COR-L47 (cell line): Measurements from ENCODE around the gene EFS.
"Not testable (repeated sequence)": the region's sequence is repeated elsewhere in the genome, so short reads cannot be mapped to it uniquely, and the experiment has no call there.

Experiments
- DNase-seq: peaks from one replicate; lab custom pipeline; 2025; lab: John Stamatoyannopoulos, UW

EFS gene

DNA sequence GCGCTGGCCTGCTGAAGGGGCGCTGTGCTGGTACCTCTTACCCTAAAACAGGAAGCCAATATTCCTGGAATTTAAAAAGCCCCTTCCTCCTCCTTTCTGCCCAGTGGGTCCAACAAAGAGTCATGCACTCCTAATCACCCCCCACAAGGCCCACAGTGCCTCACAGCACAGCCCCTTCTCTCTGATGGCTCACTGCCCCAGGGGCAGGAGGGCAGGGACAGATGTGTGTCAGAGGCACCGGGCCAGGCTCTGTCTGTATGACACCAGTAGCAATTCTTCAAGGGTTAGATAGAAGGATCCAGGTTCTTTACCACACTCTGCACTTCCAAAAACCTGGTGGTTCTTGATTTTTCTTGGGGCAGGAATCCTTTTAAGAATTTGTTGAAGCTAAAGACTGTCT, 34.2 kb upstream of the EFS start:
- DNase-seq, result no peak

DNA sequence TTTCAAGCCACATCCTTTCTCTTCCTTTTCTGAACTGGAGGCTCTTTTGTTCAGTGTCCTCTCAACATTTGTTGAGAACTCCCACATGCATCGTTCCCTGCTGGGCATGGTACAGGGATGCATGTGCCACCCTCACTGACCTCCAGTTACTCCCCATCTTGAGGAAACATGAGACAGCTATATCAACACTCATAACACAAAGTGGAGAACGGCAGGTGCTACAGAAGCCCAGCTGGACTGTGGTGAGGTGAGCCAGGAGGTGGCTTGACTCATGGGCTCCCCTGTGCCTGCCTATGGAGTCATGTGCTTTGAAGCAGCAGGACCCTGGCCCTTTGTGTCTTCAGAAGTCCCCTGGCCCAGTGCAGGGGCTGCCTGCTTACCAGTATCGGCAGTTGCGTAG, 33.4 kb upstream of the EFS start:
- DNase-seq, result no peak

DNA sequence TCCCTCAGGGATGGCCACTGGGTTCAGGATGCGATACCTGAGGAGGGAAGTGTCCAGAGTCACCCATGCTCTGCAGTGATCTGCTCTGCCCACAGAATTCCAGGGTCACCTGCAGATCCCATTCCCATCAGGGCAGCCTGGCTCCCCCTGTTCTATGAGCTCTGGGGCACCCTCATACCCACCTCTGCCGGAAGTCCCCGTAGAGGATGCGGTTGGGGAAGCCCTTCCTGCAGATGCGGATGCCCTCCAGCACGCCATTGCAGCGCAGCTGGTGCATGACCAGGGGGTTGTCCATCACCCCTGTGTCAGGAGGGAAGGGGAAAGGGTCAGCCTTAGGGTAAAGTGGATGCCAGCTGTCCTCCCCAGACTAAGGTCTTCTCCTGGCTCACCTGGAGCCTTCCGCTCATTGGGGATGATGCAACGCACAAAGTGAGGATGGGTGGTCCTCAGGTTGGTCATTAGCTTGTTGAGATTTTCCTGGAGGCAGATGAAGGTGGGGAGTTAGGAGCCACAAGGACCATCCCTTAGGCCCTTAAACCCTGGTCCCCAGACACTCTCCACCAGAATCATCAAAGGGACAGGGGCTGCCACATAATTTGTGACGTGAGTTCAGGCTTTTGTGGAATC, 31.9 kb upstream of the EFS start:
- no peak for DNase-seq

DNA sequence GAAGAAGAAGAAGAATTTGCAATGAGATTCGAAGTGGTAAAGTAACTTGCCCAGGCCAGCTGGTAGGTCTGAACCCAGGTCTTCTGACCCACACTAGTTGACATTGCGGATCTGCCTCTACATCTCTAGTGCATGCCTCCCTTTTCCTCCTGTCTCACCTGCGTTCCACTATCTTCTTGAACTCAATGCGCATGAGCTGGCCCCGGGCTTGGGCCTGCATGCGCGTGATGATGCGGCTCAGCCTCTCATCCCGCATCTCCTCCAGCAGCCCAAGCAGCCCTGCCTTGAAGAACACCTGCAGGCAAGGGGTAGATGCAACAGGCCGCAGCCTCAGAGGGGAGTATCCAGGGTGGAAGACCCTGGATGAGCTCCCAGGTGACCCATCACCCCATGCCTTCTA, 31.2 kb upstream of the EFS start:
- DNase-seq, result no peak

DNA sequence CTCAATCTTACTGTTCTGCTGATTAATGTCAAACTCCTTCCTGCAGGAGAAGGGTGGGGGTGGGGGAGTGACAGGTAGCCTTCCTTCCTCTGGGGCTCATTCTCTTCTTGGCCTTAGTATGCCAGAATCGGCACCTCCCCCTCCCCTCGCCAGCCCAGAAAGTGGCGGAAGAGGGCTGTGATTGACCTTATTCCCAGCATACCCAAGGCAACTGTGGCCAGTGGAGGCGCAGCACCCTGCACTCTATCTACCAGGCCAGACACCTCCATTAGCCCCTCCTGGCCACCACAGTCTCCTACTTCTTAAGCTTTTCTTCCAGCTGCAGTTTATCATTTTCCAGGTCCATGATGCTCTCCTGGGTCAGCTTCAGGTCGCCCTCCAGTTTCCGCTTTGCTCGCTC, 27.6 kb upstream of the EFS start:
- no peak for DNase-seq

DNA sequence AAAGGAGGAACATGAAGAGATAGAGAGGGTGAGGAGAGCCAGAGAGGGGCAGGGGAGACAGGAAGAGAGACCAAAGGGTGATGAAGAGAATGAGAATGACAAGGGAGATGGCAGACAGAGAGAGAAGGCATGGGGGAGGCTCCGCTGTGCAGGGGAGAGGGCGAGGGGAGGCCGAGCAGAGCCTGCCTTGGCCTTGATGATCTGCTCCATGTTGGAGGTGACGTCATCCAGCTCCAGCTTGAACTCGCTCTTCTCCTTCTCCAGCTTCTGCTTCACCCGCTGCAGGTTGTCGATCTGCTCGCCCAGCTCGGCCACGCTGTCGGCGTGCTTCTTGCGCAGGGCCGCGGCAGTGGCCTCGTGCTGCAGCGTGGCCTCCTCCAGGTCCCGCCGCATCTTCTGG, 24.9 kb upstream of the EFS start:
- DNase-seq, result not testable (repeated sequence)

DNA sequence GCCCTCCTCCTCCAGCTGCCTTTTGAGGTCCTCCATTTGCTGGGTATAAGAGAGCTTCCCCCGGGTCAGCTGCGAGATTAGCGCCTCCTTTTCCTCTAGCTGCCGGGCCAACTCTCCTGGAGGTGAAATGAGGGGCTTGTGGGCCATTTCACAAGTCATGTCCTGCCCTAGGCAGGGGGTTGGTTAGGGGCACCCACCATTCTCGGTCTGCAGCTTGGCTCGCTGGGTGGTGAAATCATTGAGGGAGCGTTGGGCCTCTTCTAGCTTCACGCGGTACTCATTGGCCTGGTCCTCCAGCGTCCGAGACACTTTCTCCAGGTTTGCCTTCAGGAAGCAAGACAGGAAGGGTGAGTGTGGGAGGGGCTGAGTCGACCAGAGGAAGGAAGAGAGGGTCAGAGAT, 24.4 kb upstream of the EFS start:
- no peak for DNase-seq

DNA sequence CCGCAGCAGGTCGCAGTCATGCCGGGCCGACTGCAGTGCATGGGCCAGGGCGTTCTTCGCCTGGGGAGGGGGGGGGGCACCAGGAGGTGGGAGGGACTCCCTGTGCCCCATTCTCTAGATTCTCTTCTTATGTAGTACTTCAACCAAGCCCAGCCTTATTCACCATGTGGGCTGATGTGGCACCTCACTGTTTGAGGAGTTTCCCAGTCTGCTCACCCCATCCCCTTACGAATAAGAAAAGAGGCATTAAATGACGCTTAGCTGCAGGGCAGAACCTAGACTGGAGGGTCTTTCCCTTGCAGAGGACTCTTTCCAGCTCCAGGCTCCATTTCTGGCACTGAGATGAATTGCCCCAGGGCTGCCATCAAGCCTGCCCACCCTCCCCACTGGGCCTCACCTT, 24.0 kb upstream of the EFS start:
- no peak for DNase-seq

DNA sequence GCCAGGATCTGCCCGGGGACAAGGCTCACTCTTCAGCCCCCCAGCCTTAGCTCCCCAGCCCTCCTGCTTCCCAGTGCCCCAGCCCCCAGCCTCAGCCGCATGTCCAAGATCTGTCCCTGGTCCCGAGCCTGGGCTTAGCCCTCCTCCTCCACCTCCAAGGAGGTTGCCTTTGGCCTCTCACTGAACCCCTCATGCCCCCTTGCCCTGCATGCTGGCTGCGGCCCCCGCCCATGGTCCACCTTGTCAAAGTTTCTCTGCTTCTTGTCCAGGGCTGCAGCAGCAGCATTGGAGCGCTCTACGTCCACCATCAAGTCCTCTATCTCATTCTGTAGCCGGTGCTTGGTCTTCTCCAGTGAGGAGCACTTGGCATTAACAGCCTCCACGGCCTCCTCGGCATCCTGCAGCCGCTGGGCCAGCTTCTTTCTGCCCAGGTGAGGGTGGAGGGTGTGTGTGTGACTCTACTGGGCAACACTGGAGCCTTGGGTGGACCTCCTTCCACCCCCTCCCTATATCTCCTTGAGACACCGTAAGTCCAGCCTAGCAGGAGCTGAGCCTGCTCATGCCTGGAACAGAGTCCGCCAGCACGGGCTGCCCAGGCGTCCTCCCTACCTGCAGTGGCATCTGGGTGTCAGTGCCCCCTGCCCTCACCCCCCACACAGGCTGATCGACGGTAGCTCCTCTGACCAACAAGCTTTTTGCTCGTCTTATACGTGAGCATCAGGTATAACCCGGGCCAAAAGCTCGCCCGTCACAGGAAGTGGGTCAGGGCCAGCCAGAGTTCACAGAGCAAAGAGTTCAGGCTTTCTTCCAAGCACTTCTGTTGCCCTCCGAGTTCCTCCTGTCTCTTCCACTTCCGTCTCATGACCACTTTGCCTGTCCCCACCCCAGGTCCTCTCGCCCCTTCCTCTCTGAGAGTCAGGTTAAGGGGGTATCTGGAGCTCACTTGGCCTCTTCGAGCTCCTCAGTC, 23.2 kb upstream of the EFS start:
- no peak for DNase-seq

DNA sequence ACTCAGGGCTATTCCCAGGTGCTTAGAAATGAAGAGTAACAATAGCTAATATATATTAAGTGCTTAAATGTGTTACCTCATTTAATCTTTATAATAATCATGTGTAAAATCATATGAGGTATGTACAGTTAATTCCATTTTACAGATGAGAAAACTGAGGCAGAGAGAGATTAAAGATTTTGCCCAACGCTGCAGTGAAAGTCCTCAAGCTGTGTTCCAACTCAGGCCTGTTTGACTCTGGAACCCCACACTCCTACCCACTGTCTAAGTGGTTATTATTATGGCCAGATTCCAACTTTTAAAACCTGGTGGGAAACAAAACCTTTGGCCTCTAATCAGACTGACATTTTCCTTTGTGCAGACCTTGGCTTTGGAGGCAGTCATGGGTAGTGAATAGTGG, 22.0 kb upstream of the EFS start:
- no peak for DNase-seq

DNA sequence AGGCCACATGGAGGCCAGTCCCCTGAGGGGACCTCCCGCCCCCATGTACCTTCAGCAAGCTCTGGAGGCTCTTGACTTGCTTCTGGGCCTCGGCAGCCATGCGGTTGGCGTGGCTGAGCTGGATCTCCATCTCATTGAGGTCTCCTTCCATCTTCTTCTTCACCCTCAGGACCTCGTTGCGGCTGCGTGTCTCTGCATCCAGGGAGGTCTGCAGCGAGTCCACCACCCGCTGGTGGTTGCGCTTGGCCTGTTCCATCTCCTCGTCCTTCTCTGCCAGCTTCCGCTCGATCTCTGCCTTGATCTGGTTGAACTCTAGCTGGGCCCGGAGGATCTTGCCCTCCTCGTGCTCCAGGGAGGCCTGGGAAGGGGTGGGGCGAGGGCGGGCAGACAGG, 21.3 kb upstream of the EFS start:
- not testable (repeated sequence) for DNase-seq

DNA sequence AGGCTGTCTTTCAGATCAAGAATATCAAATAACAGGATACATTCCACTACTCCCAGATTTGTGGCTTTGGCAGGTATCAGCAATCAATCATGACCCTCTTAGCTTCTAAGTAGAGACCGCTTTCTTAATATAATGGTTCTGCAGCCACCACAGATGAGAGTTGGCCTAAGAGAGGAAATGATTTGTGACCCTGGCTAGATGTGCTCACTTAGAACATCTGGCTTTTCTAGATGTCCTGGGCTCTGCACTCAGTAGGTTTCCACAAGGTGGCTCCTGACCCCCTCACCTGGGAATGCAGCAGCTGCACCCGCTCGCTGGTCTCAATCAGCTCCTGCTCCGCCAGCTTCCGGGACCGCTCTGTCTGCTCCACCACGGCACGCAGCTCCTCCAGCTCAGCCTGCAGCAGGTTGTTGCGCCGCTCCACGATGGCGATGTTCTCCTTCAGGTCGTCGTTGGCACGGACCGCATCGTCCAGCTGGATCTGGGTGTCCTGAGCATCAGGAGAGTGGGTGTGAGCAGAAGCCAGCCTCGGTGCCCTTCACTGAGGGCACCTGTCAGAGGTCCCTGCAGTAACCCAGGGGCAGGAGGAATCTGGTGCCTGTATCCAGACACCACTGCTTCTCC, 20.8 kb upstream of the EFS start:
- no peak for DNase-seq

DNA sequence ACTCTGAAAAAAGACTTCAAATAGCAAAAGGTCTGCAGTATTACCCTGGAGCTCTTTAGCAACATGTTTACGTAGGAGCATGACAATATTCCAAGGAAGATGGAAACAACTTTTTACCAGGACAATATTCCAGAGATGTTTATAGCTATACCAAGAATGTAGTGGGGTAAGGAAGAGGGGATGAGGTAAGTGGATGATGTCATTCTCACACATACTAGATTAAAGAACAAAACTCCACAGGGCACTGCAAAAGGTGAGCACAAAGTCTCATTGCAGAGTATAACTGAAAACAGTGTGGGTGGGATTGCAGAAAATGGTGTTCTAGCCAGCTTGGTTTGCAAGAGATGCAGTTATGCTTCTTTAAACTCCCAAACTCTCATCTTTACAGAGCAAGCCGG, 20.3 kb upstream of the EFS start:
- no peak for DNase-seq

DNA sequence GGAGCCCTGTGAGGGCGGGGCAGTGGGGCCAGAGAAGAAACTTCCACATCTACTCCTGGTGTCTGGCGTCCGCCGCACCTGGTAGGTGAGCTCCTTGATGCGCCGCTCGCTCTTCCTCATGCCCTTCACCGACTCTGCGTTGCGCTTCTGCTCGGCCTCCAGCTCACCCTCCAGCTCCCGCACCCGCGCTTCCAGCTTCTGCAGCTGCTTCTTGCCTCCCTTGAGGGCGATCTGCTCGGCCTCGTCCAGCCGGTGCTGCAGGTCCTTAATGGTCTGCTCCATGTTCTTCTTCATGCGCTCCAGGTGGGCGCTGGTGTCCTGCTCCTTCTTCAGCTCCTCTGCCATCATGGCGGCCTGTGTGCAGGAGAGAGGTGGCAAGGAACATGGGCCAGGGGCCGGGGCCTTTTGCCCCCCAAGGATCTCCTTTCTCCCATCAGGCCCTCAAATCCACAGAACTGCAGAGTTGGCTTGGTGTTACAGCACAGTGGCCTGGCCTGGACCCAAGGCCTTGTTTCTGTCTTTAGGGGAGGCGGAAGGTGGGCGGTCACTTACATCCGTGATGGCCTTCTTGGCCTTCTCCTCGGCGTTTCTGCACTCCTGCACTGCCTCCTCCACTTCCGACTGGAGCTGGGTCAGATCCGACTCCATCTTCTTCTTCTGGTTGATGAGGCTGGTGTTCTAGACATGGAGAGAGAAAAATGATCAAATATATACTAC, 19.6 kb upstream of the EFS start:
- DNase-seq, result no peak

DNA sequence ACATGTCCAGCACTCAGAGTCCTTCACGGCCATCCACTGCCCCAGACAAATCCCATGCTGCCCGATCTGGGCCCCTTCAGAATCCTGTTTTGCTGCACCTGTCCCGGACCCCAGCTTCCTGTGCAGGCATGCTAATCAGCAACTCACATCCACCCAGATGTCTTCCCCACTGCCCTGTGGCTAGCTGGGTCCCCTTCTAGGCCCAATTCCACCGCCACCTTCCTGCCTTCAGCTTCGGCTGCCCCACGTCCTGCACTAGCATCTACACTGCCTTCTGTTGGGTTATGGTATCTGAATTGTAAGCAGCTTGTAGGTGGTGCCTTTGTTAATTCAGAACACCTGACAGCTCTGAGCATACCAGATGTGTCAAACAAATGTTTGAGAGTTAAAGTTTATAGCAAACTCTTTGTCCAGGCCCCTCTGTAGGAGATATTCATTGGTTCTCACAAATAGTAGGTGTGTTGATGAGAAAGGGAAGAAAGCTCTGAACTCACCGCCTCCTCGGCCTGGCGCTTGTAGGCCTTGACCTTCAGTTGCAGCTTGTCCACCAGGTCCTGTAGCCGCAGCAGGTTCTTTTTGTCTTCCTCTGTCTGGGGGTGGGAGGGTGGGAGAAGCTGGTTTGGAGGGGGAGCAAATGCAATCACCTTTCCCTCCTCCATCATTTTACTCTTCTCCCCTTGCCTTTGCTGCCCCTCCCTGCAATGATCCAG, 17.9 kb upstream of the EFS start:
- no peak for DNase-seq

DNA sequence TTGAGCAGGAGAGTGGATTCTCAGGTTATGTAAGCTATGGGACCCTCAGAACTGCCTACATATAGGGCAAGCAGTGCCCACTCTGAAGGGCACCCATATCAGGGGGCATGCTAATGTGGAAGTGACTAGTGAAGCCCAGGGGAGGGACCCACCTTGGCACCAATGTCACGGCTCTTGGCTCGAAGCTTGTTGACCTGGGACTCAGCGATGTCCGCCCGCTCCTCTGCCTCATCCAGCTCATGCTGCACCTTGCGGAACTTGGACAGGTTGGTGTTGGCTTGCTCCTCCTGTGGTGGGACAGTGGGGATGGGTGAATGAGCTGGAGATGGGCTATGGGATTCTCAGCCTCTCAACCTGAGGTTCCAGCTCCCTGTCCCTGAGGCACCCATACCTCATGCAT, 17.3 kb upstream of the EFS start:
- no peak for DNase-seq

DNA sequence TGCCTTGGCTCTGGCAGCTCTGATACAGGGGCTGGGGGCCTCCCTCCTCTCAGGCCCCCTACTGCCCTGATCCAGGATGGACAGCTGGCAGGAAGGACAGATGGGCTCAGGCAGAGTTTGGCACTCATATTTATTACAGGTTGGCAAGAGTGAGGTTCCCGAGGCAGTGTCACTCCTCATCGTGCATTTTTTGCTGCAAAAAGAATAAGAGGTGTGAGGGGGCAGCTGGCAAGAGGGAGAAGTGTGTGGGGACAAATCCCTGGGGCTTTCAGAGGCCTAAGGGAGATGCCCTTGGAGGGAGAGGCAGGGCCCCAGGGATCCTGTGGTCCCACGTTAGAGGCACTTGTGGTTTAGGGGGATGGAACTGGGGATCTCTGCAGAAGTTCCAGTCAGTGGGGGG, 16.9 kb upstream of the EFS start:
- DNase-seq, result no peak

DNA sequence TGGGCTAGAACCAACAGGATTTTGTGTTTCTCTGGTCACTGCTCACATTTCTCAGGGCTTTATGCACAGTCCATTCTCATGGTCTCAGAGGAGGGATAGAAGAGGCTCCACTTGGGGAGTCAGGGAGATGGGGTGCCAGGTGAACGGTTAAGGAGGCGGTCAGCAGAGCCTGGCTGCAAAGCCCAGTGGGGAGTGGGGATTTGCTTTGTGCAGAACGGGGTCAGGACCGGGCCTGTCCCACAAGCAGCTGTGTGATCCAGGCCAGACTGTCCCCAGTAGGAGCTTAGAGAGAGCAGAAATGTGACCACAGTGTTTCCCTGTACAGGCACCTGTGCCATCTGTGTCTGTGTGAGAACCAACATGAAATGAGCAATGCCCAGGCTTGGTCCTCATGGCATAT, 16.0 kb upstream of the EFS start:
- no peak for DNase-seq

DNA sequence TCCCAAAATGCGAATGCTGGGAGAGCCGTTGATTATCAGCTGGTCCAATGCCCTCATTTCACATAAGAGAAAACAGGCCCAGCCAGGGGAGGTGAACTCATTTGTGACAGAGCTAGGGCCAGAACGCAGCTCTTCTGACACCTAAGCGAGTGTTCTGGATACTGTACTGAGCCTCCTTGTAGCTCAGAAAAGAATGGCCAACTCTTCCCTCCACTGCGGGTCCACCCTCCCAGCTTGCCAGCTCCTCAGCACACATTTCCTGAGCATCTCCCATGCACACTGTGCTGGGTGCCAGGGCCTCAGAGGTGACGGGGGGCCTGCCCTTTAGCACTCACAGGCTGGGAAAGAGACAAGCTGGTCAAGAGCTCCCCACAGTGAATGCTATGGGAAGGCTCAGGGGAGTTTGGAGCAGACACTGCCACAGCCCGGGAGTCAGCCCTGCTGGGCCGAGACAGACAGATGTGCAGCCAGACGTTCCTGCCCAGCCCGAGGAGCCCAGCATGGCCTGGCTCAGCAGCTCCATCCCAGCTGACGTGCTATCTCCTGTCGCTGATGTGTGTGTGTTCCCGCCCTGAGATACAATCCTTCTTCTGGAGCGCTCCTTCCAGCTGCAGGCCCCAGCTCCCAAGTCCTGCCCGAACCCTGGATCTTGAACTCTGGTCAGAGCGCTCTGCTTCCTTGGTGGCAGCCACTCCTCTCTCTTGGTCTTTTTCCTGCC, 15.4 kb upstream of the EFS start:
- no peak for DNase-seq

DNA sequence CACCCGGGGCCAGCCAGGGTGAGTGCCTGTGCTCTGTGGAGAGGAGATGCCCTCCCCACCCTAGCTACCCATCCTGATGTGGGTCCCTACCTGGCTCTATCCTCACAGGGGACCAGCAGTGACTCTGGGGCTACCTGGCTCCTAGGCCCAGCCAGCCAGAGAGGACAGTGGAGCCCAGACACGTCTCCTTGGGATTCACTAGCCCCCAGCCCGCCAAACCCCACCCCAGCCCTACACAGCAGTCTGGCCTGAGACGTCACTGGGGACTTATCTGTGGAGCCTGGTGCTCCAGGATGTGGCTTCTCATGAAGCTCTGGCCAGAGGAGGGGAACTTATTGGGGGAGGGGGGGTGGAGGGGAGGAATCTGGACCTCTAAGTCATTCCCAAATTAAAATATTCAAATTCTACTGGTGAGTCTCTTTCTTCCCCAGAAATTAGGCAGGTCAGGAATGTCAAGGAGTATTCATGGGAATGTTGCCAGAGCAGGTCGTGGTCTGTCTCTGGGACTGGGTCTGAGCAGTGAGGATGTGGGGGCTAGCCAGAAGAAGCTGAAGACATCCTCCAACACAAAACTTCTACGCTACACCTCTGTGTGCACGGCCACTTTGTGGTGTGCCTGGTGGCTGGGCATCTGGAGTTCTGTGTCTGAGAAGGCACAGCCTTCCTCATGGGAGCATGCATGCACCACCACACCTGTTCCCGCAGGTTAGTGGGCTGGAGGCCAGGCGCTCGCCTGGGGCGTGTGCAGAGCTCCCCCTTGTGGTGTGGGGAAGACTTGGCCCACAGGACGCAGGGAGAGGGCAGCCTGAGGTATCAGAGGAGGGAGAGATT, 14.6 kb upstream of the EFS start:
- DNase-seq, result peak; percentile 60
